Measurements from ENCODE around the gene CCDC88B.

CCDC88B gene

DNA sequence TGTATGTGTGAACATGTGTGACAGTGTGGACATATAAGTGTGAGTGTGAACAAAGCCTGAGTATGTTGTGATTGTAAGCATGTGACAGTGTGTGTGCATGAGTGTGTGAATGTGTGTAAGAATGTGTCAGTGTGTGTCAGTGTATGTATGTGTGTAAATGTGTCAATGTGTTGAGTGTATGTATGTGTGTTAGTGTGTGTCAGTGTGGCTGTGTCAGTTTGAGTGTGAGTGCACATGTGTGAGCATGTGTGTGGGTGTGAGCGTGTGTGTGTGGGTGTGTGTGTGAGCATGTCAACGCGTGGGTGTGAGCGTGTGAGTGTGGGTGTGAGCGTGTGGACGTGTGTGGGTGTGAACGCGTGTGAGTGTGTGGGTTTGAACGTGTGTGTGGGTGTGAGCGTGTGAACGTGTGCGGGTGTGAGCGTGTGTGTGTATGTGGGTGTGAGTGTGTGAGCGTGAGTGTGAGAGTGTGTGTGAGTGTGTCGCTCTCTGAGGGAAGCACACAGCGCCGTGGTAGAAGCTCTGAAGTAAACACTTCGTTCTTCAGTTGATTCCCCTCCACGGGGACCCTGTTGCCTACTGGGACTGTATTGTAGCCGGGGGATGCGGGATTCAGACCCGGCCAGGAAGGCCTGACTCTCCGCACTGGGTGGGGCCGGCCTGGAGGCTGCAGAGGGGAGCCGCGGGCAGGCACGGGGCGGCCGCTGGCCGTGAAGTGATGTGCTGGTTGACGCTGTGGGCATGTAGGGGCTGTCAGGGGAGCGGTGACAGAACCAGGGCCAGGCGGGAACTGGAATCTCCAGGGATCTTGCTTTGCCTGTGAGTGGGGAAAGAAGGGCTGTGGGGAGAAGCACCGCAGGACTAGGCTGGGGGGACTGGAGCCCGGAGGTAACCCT is 40.1 kb downstream of the CCDC88B start:
- DNase-seq (ENCODE audit: low read depth in 1 of 2, low spot score in 1 of 2): no peak

GRCh38 chr11:64381350-64381749 is 41.3 kb downstream of the CCDC88B start:
- DNase-seq (ENCODE audit: low read depth in 1 of 2, low spot score in 1 of 2): no peak

DNA sequence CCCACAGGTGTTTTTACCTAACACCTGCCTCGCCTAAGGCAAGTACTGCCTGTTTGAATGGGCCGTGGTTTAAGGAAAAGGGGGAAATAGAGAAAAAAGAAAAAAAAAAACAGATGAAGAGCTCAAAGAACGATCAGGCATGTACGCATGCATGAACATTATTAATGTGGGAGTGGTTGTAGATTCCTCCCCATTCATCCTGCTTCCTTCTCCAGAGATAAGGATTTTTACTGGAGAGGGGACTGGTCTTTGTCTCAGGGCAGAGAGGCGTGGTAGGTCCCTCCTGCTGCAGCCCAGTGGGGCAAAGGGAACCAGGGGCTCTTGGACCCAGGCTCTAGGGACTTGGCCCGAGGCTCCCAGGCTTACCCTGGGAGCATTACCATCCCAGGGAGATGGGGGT is 42.0 kb downstream of the CCDC88B start:
- no peak for DNase-seq (ENCODE audit: low read depth in 1 of 2, low spot score in 1 of 2)

GRCh38 chr11:64382586-64382985 is 42.6 kb downstream of the CCDC88B start:
- DNase-seq (ENCODE audit: low read depth in 1 of 2, low spot score in 1 of 2): no peak

GRCh38 chr11:64383580-64383979 is 43.6 kb downstream of the CCDC88B start:
- DNase-seq (ENCODE audit: low read depth in 1 of 2, low spot score in 1 of 2): no peak

- DNase-seq (ENCODE audit: low read depth in 1 of 2, low spot score in 1 of 2): no peak
Measured at GRCh38 chr11:64384028-64384737, 44.2 kb downstream of the CCDC88B start.

GRCh38 chr11:64384981-64385944 is 45.3 kb downstream of the CCDC88B start:
- DNase-seq (ENCODE audit: low read depth in 1 of 2, low spot score in 1 of 2): no peak

GRCh38 chr11:64385945-64386704 is 46.1 kb downstream of the CCDC88B start:
- no peak for DNase-seq (ENCODE audit: low read depth in 1 of 2, low spot score in 1 of 2)

- no peak for DNase-seq (ENCODE audit: low read depth in 1 of 2, low spot score in 1 of 2)
Measured at GRCh38 chr11:64387916-64388315, 47.9 kb downstream of the CCDC88B start.

DNA sequence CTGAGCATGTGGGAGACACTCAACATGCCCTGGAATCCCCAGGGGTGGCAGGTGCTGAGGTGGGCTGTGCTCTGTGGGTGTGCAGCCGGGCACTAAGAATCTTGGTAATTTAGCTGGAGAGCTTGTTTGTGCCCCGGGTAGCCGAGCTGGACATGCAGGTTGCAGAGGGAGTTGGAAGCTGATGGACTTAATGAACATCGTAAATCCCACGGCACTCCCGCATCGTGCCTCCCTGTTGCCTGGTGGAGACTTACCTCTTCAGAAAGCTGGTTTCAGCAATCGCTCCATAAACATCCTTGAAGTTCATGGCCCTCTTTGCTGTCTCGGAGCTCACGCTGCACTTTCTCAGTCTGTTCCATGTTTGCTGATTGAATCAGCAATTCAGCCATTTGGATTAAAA is 48.9 kb downstream of the CCDC88B start:
- DNase-seq (ENCODE audit: low read depth in 1 of 2, low spot score in 1 of 2): no peak

DNA sequence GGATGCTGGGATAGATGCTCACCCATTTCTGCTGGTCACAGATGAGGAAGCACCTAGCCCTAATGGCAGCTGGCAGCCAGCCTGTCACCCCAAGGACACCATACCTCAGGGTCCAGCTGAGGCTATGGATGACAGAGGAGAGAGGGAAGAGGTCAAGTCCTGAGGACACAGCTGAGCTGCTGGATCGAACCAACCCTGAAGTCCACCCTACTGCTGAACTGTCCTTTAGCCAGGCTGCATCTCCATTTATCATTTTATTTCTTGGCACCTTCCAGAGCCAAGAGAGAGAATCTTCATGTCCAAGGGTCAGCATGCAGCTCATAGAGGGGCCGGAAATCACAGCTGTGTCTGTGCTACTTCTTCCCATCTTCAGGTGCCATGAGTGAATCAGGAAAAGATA is 49.8 kb downstream of the CCDC88B start:
- DNase-seq (ENCODE audit: low read depth in 1 of 2, low spot score in 1 of 2): no peak

- no peak for DNase-seq (ENCODE audit: low read depth in 1 of 2, low spot score in 1 of 2)
Measured at GRCh38 chr11:64390558-64390957, 50.6 kb downstream of the CCDC88B start.

- no peak for DNase-seq (ENCODE audit: low read depth in 1 of 2, low spot score in 1 of 2)
Measured at GRCh38 chr11:64391839-64392238, 51.8 kb downstream of the CCDC88B start.

- DNase-seq (ENCODE audit: low read depth in 1 of 2, low spot score in 1 of 2): no peak
Measured at GRCh38 chr11:64395545-64396078, 55.6 kb downstream of the CCDC88B start.

DNA sequence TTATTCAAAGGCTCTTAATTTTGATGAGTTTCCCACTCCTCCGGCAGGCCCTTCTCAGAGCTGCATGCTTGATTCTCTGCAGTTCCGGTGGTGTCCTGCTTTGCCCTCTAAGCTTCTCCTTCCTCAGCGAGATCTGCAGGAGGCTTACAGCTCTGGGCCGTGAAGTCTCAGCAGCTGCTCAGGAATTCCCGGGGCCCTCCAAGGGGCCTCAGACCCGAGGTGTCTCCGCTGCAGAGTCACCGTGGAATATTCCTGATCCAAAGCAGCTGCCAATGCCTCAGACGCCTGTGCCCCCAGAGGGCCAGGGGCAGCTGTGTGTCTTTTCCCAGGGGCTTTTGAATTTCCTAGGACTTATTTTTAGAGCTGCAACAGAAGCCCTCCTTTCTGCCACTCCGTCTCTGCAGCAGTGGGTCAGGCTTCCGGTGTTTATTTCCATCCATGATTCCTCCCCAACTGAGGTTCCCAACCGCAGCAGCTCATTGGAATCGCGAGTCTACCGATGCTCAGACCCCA is 56.1 kb downstream of the CCDC88B start:
- DNase-seq (ENCODE audit: low read depth in 1 of 2, low spot score in 1 of 2): no peak

- no peak for DNase-seq (ENCODE audit: low read depth in 1 of 2, low spot score in 1 of 2)
Measured at GRCh38 chr11:64400102-64400501, 60.1 kb downstream of the CCDC88B start.

DNA sequence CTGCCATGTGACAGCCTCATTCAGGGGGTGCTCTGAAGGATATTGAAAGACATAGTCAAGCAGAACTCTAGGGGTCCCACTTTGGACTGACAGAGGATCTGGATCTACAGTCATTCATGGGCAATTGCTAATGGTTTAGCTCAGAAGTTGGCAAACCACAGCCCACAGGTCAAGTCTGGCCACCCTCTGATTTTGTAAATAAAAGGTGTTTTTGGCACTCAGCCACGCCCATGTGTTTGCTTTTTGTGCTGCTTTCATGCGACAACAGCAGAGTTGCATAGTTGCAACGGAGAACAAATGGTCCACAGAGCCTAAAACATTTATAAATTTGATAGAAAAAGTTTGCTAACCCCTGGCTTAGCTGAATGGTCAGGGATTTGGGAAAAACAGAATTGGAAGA is 60.7 kb downstream of the CCDC88B start:
- DNase-seq (ENCODE audit: low read depth in 1 of 2, low spot score in 1 of 2): no peak

DNA sequence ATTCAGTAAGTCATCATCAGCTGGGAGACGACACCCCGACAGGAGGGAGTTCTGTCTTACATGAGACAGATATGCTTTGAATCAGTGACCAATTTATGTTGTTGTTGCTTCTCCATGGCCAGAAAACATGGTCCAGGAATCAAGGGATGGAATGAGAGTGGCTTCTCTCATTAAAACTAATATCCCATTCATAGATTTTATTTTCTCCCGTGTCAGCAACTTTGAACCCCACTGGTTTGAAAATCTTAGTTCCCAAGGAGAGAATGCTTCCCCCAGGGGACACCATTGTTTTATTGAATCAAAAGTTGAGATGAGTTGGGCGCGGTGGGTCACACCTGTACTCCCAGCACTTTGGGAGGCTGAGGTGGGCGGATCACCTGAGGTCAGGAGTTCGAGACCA is 61.8 kb downstream of the CCDC88B start:
- DNase-seq (ENCODE audit: low read depth in 1 of 2, low spot score in 1 of 2): no peak

DNA sequence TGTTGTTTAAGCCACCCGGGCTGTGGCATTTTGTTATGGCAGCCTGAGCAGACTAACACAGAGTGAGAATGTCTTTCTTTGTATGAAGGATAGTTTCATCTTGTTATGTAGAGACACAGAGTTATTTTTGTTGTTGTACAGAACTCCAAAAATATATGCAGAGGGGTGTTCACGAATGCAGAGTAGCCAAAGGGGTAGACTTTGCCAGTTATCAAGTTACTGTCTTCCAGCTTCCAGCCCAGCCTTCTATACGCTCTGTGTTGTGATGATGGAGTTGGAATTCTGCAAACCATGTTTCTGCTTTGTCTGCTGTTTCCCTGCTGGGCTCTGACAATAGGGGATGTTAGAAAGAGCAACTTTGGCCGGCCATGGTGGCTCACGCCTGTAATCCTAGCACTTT is 63.1 kb downstream of the CCDC88B start:
- DNase-seq (ENCODE audit: low read depth in 1 of 2, low spot score in 1 of 2): no peak
